NT2/D1 (cell line): ENCODE measurements around the gene OR8G1.
A peak's percentile ranks its signal among the peaks of the same experiment; 100 is the strongest.

Experiments used
- DNase-seq: peaks from one replicate; pipeline ENCODE4 v3.0.0-alpha.2; 2011; ENCODE audit warnings: low read depth, low spot score
- H3K27me3 ChIP-seq: 2 replicates; pipeline ENCODE4 v1.6.0; 2011; ENCODE audit warnings: mild to moderate bottlenecking; ENCODE audit not compliant: insufficient read length, insufficient read depth
- H3K36me3 ChIP-seq: 2 replicates; pipeline ENCODE4 v1.6.1; 2011; ENCODE audit warnings: mild to moderate bottlenecking, low read length, mixed read lengths; ENCODE audit not compliant: insufficient read depth, insufficient read length
- H3K4me1 ChIP-seq: 2 replicates; pipeline ENCODE4 v1.5.1; 2011; ENCODE audit not compliant: insufficient read depth, insufficient read length
- H3K4me3 ChIP-seq: 2 replicates; pipeline ENCODE4 v1.5.1; 2011; ENCODE audit warnings: low read depth; ENCODE audit not compliant: insufficient read length
- H3K9ac ChIP-seq: 2 replicates; pipeline ENCODE4 v1.6.0; 2011; ENCODE audit warnings: low read depth; ENCODE audit not compliant: insufficient read length
- H3K9me3 ChIP-seq: 2 replicates; pipeline ENCODE4 v1.5.1; 2011; ENCODE audit warnings: mild to moderate bottlenecking, low read length; ENCODE audit not compliant: insufficient read depth
- SUZ12 ChIP-seq: IDR thresholded peaks from 2 replicates; pipeline ENCODE4 v1.6.1; 2011; ENCODE audit not compliant: insufficient read length, insufficient read depth; ENCODE audit errors: extremely low read depth
- YY1 ChIP-seq: IDR thresholded peaks from 2 replicates; pipeline ENCODE4 v1.6.1; 2011; ENCODE audit not compliant: insufficient read length, insufficient read depth
- ZNF274 ChIP-seq: IDR thresholded peaks from 2 replicates; pipeline ENCODE4 v1.6.1; 2011; ENCODE audit warnings: mild to moderate bottlenecking, low read depth, low read length

Gene OR8G1, protein sequence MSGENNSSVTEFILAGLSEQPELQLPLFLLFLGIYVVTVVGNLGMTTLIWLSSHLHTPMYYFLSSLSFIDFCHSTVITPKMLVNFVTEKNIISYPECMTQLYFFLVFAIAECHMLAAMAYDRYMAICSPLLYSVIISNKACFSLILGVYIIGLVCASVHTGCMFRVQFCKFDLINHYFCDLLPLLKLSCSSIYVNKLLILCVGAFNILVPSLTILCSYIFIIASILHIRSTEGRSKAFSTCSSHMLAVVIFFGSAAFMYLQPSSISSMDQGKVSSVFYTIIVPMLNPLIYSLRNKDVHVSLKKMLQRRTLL

DNA sequence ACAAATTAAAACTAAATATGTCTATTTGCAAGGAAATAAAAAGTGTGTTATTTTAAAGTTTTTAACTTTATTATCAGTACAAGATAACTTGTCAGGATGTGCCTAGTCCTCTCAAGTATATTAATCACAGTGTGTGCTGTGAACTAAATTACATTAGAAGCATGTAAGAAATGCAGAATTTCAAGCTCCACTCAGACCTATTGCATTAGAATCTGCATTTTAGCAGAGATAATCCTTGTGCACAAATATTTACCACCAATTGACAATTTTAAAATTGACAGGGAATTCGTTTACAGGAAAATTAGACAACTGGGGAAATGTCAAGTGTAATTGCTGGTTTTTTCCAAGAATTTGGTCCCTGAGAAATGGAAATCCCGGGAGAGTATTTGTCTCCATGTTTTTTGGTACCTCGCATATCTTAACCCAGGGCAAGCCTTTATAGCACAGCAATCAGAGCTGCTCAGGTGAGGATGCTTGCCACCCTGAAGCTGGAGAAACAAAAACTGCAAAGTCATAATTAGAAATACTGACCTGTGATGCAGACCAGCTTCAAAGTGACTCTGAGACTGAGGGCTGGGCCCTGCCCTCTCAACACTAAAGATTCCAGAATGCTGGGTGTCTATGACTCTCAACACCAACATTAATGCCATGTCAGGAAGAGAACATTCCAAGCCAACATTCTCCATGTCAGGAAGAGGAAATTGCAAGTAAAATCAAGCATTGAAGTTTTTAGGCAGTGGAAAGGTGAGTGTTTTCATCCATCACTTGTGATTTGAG, at the start of gene OR8G1:
TSS of gene OR8G1 (plus strand) at position 475 of the 777 bp plus-strand sequence. CDS start 8,581 bp downstream, outside the sequence.
- no peaks in the 10 kb centered on the region for H3K9me3 ChIP-seq
- H3K4me1 ChIP-seq: no peaks in the 10 kb centered on the region
- H3K36me3 ChIP-seq: no peaks in the 10 kb centered on the region
- no peak within 1 kb of the TSS for H3K9ac ChIP-seq
- no peak for TF ChIP-seq SUZ12
- TF ChIP-seq ZNF274: no peak
- TF ChIP-seq YY1: no peak
- H3K4me3 ChIP-seq: no peak within 1 kb of the TSS
- H3K27me3 ChIP-seq: no peaks in the 10 kb centered on the region
- DNase-seq: no peak

DNA sequence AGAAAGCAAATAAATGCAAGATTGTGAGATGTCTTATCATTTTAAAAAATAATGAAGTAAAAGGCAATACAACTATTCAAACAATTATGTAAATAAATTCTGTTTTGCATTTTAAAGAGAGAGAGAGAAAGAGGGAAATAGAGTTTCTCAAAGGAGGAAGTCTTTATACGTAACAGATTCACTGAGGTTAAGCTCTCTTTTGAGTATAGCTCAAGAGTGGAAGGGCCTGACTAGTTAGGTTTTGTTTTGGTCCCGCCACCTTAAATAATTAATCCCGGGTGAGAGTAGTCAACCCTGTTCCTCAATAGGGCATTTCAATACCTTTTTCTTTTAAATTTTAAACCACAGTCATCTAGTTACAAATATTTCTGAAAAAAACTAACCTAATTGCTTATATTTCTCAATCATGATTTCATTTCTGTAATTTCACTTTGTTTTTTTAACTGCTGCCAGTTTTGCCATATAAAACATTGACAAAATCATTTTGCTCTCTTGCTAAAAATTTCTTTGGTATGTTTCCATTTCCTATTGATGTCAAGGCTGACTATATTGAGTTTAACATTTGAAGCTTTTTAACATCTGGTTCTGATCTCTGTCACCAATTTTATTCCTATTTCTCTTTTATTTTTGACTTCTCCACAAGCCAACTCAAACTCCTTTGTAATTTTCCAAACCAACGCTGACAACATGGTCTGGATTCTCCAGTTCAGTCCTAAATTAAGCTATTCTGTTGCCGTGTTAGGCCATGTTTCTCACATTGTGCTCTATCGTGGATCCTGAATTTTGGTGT, 47.5 kb upstream of the OR8G1 start:
- no peak for DNase-seq
- H3K27me3 ChIP-seq: peaks cover 15% of the 10 kb centered on the region
- H3K4me1 ChIP-seq: peaks cover 6% of the 10 kb centered on the region
- no peaks in the 10 kb centered on the region for H3K9me3 ChIP-seq
- no peak overlapping the region for H3K4me3 ChIP-seq
- no peaks in the 10 kb centered on the region for H3K36me3 ChIP-seq
- no peak overlapping the region for H3K9ac ChIP-seq
- TF ChIP-seq SUZ12: no peak
- no peak for TF ChIP-seq ZNF274
- no peak for TF ChIP-seq YY1

DNA sequence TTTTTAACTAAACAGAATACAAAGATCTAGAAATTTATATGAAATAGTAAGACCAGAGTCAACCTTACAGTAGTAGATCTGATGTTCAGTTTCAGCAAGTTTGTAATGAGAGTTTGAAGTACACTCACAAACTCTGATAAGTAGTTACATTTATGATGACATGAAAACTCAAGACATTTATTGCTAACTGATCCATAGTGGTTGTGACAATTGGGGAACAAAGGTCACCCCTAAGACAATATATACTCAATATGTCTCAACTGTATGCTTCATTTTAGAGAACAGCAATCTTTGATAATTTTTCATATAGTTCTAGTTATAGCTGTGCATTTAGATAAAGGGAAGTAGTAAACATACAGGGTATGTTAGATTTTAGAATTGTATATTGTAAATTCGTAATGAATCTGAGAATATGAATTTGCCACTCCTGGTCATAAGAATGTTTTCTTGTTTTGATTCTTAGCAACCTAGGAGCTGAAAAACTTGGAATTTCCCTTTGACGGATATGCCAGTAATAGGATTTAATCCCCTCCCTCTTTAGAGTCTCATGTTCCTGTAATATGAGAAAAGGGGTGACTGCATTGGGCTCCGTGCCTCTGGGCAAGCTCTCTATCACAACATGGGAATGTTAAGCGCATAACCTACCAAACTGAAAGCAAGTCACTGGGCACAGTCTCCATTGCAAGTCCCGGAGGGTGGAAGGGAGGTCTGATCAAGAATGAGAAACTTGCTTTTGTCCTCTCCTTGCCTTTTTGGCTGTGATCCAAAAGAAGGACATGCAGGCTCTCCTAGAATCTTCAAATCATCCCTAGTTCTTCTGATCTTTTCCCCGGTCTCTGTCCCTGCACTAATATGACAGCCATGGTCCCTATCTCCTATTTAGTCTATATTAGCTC, 46.4 kb upstream of the OR8G1 start:
- Histone ChIP-seq H3K4me3 (no peak overlapping the region), H3K9ac (no peak overlapping the region), H3K27me3 (peaks cover 10% of the 10 kb centered on the region), H3K36me3 (no peaks in the 10 kb centered on the region), H3K4me1 (peaks cover 6% of the 10 kb centered on the region), H3K9me3 (no peaks in the 10 kb centered on the region)
- DNase-seq: no peak
- TF ChIP-seq SUZ12: no peak
- no peak for TF ChIP-seq ZNF274
- TF ChIP-seq YY1: no peak

DNA sequence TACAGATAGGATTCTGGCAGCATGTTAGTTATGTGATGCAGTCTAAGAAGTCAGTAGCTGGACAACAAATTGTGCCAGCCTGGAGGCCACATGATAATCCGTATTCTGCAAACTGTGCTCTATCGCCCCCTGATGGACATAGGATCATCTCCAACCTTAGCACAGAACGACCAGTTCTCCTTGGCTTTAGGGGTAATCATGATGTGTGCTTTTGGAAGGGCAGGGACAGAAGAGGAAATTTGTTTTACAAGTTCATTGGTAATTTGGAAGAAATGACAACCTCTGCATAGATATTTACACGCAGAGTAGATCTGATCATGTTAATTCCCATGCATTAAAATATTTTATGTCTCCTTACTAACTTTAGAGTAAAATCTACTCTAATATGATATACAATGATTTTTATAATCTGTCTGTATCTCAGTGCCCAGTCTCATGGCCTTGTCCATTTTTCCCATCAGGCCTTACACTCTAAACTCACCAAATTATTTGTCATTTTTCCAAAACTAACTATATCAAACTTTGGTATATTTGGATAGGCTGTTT, 45.6 kb upstream of the OR8G1 start:
- Histone ChIP-seq H3K9ac (no peak overlapping the region), H3K4me1 (peaks cover 2% of the 10 kb centered on the region), H3K27me3 (peaks cover 8% of the 10 kb centered on the region), H3K4me3 (no peak overlapping the region), H3K9me3 (no peaks in the 10 kb centered on the region), H3K36me3 (no peaks in the 10 kb centered on the region)
- DNase-seq: peak; percentile 56
- TF ChIP-seq SUZ12 (no peak), YY1 (no peak), ZNF274 (no peak)

DNA sequence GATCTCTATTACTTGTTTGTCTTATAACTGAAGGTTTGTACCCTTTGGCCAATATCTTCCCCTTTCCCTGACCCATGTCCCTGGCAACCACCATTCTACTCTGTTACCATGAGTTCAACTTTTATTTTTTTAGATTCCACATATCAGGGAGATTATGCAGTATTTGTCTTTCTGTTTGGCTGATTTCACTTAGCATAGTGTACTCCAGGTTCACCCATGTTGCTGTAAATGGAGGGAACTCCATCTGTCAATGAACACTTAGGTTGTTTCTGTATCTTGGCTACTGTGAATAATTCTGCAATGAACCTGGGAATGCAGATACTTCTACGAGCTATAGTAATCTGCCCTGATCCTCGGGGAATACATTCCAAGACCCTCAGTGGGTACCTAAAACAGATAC, 42.9 kb upstream of the OR8G1 start:
- DNase-seq: no peak
- no peak overlapping the region for H3K4me3 ChIP-seq
- H3K36me3 ChIP-seq: no peaks in the 10 kb centered on the region
- H3K9me3 ChIP-seq: no peaks in the 10 kb centered on the region
- H3K9ac ChIP-seq: no peak overlapping the region
- peaks cover 2% of the 10 kb centered on the region for H3K4me1 ChIP-seq
- TF ChIP-seq SUZ12: no peak
- TF ChIP-seq YY1: no peak
- TF ChIP-seq ZNF274: no peak
- no peaks in the 10 kb centered on the region for H3K27me3 ChIP-seq

DNA sequence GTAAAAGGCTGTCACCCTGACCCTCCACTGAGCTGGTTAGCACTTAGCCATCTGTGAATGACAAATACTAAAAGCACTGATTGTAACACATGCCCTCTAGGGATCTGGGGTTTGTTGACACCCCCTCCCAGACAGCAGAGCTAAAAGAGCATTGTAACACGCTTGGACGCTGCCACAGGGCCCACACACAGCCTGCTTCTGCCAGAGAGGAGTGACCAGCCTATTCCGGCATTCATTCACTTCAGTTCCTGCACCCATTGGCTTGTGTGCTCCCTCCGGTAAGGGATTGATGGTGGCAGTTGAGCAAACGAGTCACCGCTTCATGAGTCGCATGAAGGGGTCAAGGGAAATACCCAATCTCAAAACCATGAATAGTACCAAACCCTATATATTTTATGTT, 42.0 kb upstream of the OR8G1 start:
- no peak overlapping the region for H3K9ac ChIP-seq
- TF ChIP-seq ZNF274 (no peak), YY1 (no peak), SUZ12 (no peak)
- H3K4me3 ChIP-seq: no peak overlapping the region
- H3K4me1 ChIP-seq: peaks cover 2% of the 10 kb centered on the region
- no peaks in the 10 kb centered on the region for H3K9me3 ChIP-seq
- no peaks in the 10 kb centered on the region for H3K27me3 ChIP-seq
- no peaks in the 10 kb centered on the region for H3K36me3 ChIP-seq
- DNase-seq: no peak
